HepG2 (cell line): Measurements from ENCODE around the gene TECTA. TPM values are rescaled to one million over a fixed set of nuclear protein-coding genes. Genes with fewer than 3 reads are reported as not detected.
A peak's percentile ranks its signal among the peaks of the same experiment; 100 is the strongest.

Experiments used
- DMAP1 ChIP-seq: IDR thresholded peaks from 2 replicates; pipeline ENCODE4 v1.6.1; 2016
- FOXK1 ChIP-seq: sonication (generic); formaldehyde crosslinking; IDR thresholded peaks from 2 replicates; pipeline ENCODE4 v1.4.0; 2020; ENCODE audit warnings: low read depth, missing genetic modification reagents, borderline replicate concordance
- KLF16 ChIP-seq, 2 experiments: sonication (generic) in 1 of 2; formaldehyde crosslinking in 1 of 2; IDR thresholded peaks; 2 replicates each; pipeline versions ENCODE4 v1.6.1 to v1.8.0; 2016 to 2023; ENCODE audit warnings: missing genetic modification reagents in 2 of 2, missing compliant biosample characterization in 1 of 2
- MTA3 ChIP-seq: sonication (generic); formaldehyde crosslinking; IDR thresholded peaks from 2 replicates; pipeline ENCODE4 v1.4.0; 2020; ENCODE audit warnings: missing genetic modification reagents
- PITX1 ChIP-seq: sonication (generic); formaldehyde crosslinking; IDR thresholded peaks from 2 replicates; pipeline ENCODE4 v1.5.1; 2020; ENCODE audit warnings: mild to moderate bottlenecking, missing genetic modification reagents
- POLR2AphosphoS5 ChIP-seq: IDR thresholded peaks from 2 replicates; pipeline ENCODE4 v1.6.1; 2012; ENCODE audit warnings: low read depth, low read length
- RFX3 ChIP-seq: IDR thresholded peaks from 2 replicates; pipeline ENCODE4 v1.6.1; 2016; ENCODE audit warnings: missing biosample characterization, missing genetic modification reagents
- TEAD2 ChIP-seq: sonication (generic); formaldehyde crosslinking; IDR thresholded peaks from 2 replicates; pipeline ENCODE4 v1.9.0; 2021; ENCODE audit warnings: missing genetic modification reagents
- ZFP36L2 ChIP-seq: sonication (generic); formaldehyde crosslinking; IDR thresholded peaks from 2 replicates; pipeline ENCODE4 v1.4.0; 2020; ENCODE audit warnings: missing genetic modification reagents
- ZMYM4 ChIP-seq: sonication (generic); formaldehyde crosslinking; IDR thresholded peaks from 2 replicates; pipeline ENCODE4 v1.8.1; 2023; ENCODE audit warnings: mild to moderate bottlenecking, missing genetic modification reagents
- ZNF12 ChIP-seq: sonication (generic); formaldehyde crosslinking; IDR thresholded peaks from 2 replicates; pipeline ENCODE4 v1.5.0; 2020; ENCODE audit warnings: missing genetic modification reagents
- ZNF121 ChIP-seq: sonication (generic); formaldehyde crosslinking; IDR thresholded peaks from 2 replicates; pipeline ENCODE4 v1.5.0; 2020; ENCODE audit warnings: mild to moderate bottlenecking, missing genetic modification reagents
- ZNF280D ChIP-seq: sonication (generic); formaldehyde crosslinking; IDR thresholded peaks from 2 replicates; pipeline ENCODE4 v1.5.1; 2020; ENCODE audit warnings: mild to moderate bottlenecking, missing genetic modification reagents
- ZNF362 ChIP-seq: sonication (generic); formaldehyde crosslinking; IDR thresholded peaks from 2 replicates; pipeline ENCODE4 v1.4.0; 2020; ENCODE audit warnings: missing genetic modification reagents, mild to moderate bottlenecking, borderline replicate concordance
- ZNF441 ChIP-seq: sonication (generic); formaldehyde crosslinking; IDR thresholded peaks from 2 replicates; pipeline ENCODE4 v1.7.0; 2021; ENCODE audit warnings: missing genetic modification reagents, borderline replicate concordance
- polyA plus RNA-seq, 8 experiments: library from polyadenylated mRNA; depleted of rRNA in 3 of 8; stranded (reverse) in 7 of 8; unstranded in 1 of 8; fragments of >200 nt; fragmentation: Illumina TruSeq in 4 of 8; extraction: Trizol in 4 of 8; gene quantifications; 2 replicates each; pipeline versions ENCODE4 v1.2.1 to v1.2.3, GENCODE V29; 2011 to 2016; ENCODE audit warnings: low read depth in 4 of 8, missing spikeins in 1 of 8, mixed read lengths in 1 of 8; ENCODE audit not compliant: insufficient read depth in 1 of 8
- total RNA-seq, 5 experiments: library from RNA; depleted of rRNA; stranded (reverse); fragments of >200 nt; fragmentation: Illumina TruSeq; extraction: Trizol; gene quantifications; 2 replicates each; pipeline ENCODE4 v1.2.3, GENCODE V29; 2016; ENCODE audit warnings: low read depth in 1 of 5
- TF ChIP-seq, protein P1 (sequence below): IDR thresholded peaks from 2 replicates; pipeline ENCODE4 v1.6.1; 2016
- TF ChIP-seq, protein P2 (sequence below): sonication (generic); formaldehyde crosslinking; IDR thresholded peaks from 2 replicates; pipeline ENCODE4 v1.8.0; 2022; ENCODE audit warnings: mild to moderate bottlenecking, missing genetic modification reagents
- TF ChIP-seq, protein P3 (sequence below): IDR thresholded peaks from 2 replicates; pipeline ENCODE4 v1.6.1; 2018; ENCODE audit warnings: missing genetic modification reagents
- TF ChIP-seq, protein P4 (sequence below): sonication (generic); formaldehyde crosslinking; IDR thresholded peaks from 2 replicates; pipeline ENCODE4 v1.4.0; 2020; ENCODE audit warnings: missing genetic modification reagents

TECTA gene
- total and polyA plus RNA-seq, 2 of the 13 experiments (the other 11 are each of a cell fraction or from before 2014, with no cell fraction given) = 0.04 to 0.17 TPM

GRCh38 chr11:121067453-121067852 lies 33.6 kb upstream of the TECTA start (continued):
- TF ChIP-seq, protein P1, sequence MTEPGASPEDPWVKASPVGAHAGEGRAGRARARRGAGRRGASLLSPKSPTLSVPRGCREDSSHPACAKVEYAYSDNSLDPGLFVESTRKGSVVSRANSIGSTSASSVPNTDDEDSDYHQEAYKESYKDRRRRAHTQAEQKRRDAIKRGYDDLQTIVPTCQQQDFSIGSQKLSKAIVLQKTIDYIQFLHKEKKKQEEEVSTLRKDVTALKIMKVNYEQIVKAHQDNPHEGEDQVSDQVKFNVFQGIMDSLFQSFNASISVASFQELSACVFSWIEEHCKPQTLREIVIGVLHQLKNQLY = peak; percentile 87
- TF ChIP-seq ZNF362 (CRISPR knock-in tag) (peak; percentile 54; the same call in 1 of the 2 replicates), DMAP1 (CRISPR knock-in tag) (no peak), POLR2AphosphoS5 (peak; percentile 38; the same call in 1 of the 2 replicates), ZNF441 (CRISPR knock-in tag) (no peak), MTA3 (no peak), ZNF12 (CRISPR knock-in tag) (peak; percentile 95), ZMYM4 (CRISPR knock-in tag) (peak; percentile 73), RFX3 (CRISPR knock-in tag) (no peak), KLF16 (CRISPR knock-in tag; IDR thresholded peaks at IDR 0.05) (peak in 1 of 2 experiments; percentile 57; a peak in 1 of 4 replicates), ZFP36L2 (no peak), ZNF121 (CRISPR knock-in tag) (0 out of 2 replicates have a peak, but pooled peaks have one; percentile 37), PITX1 (CRISPR knock-in tag) (peak; percentile 71), ZNF280D (0 out of 2 replicates have a peak, but pooled peaks have one; percentile 22), TEAD2 (no peak), FOXK1 (peak; percentile 86)
- TF ChIP-seq, protein P2, sequence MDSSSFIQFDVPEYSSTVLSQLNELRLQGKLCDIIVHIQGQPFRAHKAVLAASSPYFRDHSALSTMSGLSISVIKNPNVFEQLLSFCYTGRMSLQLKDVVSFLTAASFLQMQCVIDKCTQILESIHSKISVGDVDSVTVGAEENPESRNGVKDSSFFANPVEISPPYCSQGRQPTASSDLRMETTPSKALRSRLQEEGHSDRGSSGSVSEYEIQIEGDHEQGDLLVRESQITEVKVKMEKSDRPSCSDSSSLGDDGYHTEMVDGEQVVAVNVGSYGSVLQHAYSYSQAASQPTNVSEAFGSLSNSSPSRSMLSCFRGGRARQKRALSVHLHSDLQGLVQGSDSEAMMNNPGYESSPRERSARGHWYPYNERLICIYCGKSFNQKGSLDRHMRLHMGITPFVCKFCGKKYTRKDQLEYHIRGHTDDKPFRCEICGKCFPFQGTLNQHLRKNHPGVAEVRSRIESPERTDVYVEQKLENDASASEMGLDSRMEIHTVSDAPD (CRISPR knock-in tag) = no peak
- TF ChIP-seq, protein P3, sequence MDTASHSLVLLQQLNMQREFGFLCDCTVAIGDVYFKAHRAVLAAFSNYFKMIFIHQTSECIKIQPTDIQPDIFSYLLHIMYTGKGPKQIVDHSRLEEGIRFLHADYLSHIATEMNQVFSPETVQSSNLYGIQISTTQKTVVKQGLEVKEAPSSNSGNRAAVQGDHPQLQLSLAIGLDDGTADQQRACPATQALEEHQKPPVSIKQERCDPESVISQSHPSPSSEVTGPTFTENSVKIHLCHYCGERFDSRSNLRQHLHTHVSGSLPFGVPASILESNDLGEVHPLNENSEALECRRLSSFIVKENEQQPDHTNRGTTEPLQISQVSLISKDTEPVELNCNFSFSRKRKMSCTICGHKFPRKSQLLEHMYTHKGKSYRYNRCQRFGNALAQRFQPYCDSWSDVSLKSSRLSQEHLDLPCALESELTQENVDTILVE = no peak; the same call in 1 of the 2 replicates
- TF ChIP-seq, protein P4, sequence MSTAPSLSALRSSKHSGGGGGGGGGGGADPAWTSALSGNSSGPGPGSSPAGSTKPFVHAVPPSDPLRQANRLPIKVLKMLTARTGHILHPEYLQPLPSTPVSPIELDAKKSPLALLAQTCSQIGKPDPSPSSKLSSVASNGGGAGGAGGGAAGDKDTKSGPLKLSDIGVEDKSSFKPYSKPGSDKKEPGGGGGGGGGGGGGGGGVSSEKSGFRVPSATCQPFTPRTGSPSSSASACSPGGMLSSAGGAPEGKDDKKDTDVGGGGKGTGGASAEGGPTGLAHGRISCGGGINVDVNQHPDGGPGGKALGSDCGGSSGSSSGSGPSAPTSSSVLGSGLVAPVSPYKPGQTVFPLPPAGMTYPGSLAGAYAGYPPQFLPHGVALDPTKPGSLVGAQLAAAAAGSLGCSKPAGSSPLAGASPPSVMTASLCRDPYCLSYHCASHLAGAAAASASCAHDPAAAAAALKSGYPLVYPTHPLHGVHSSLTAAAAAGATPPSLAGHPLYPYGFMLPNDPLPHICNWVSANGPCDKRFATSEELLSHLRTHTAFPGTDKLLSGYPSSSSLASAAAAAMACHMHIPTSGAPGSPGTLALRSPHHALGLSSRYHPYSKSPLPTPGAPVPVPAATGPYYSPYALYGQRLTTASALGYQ (CRISPR knock-in tag) = peak; percentile 84; the same call in 1 of the 2 replicates
